ENCODE results near the gene SGSM2.

SGSM2 gene

DNA sequence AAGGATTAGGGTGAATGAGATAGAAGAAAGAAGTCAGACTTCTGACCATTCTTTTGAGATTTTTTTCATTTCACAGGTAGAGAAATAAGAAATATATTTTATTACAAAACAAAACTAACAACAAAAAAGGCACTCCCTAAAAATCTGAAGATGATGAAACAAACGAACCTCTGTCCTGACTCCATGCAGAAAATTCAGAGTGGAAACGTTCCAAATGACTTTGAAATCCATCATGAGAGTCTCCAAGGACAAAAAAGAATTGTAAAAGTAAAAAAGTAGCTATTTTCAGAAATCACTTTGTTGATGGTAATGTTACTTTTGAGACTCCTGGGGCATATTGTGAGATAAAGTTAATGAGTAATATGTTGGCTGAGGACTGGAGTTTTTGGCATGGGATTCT, 89.9 kb downstream of the SGSM2 start:
- no peak for DNase-seq

DNA sequence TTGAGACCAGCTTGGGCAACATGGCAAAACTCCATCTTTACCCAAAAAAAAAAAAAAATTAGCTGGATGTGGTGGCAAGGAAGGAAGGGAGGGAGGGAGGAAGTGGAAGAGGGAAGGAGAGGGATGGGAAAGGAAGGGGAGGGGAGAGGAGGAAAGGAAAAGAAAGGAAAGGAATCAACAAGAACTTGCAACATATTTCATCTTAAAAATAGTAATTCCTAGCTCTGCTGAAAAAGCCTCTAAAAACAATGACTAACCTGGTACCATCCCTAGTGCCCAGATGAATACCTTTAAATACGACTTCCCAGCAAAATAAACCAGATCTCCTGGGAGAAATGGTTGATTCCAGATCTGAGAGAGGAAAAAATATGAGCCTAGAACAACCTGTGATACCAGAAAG, 90.6 kb downstream of the SGSM2 start:
- DNase-seq, result no peak

Data from suppressor macrophage treated with lipopolysaccharide for 4 hours (primary cell).